IPS-18c (cell line): ENCODE measurements around the gene MRPS26.
"Not testable (repeated sequence)": the region's sequence is repeated elsewhere in the genome, so short reads cannot be mapped to it uniquely, and the experiment has no call there.

Source experiments
- H3K4me3 ChIP-seq: 2 replicates; pipeline ENCODE4 v1.7.0; 2013; ENCODE audit warnings: low read depth, mild to moderate bottlenecking, low read length, moderate library complexity; ENCODE audit not compliant: insufficient read depth
- H3K9me3 ChIP-seq: one replicate; pipeline ENCODE4 v1.6.1; 2013; ENCODE audit warnings: mild to moderate bottlenecking, low read length, moderate library complexity; ENCODE audit not compliant: control insufficient read depth, insufficient read depth

Gene MRPS26

DNA sequence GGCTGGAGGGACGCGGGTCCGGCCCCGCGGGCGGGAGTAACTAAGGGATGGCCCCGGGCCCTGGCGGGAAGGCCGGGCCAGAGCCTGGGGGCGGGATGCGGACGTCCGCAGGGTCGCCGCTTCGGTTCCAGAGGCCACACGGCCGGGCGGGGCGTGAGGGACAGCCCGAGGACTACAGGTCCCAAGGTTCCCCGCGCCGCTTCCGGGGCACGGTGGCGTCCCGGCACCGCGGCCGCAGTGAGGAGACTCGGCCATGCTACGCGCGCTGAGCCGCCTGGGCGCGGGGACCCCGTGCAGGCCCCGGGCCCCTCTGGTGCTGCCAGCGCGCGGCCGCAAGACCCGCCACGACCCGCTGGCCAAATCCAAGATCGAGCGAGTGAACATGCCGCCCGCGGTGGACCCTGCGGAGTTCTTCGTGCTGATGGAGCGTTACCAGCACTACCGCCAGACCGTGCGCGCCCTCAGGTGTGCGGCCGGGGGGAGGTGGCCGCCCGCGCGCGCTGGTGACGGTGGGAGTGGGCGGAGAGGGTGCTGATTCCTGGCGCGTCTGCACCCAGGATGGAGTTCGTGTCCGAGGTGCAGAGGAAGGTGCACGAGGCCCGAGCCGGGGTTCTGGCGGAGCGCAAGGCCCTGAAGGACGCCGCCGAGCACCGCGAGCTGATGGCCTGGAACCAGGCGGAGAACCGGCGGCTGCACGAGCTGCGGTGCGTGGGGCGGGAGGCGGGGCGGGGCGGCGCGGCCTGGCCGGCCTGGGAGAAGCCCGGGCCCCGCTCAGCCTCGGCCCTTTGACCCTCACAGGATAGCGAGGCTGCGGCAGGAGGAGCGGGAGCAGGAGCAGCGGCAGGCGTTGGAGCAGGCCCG lies at the start of gene MRPS26:
Gene MRPS26, plus strand, starts transcription at position 237 of the 861 bp plus-strand sequence. Its CDS starts 17 bp downstream, at position 254.
- Histone ChIP-seq H3K4me3 (peak within 1 kb of the TSS; percentile 94), H3K9me3 (peaks cover 2% of the 10 kb centered on the region)

DNA sequence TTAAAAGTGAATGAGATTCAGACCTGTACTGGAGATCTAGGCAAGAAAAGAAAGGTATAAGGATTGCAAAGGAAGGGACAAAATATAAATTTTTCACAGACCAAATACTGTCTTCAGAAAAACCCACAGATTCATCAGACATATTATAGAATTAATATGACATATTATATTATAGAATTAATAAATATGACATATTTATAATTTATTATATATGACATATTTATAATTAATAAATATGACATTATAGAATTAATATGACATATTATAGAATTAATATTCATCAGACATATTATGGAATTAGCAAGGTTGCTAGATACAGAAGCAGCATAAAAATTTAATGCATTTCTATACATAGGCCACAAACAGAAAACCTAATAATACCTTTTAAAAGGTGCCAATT lies 47.1 kb upstream of the MRPS26 start:
- H3K9me3 ChIP-seq = no peaks in the 10 kb centered on the region
- H3K4me3 ChIP-seq = no peak overlapping the region

DNA sequence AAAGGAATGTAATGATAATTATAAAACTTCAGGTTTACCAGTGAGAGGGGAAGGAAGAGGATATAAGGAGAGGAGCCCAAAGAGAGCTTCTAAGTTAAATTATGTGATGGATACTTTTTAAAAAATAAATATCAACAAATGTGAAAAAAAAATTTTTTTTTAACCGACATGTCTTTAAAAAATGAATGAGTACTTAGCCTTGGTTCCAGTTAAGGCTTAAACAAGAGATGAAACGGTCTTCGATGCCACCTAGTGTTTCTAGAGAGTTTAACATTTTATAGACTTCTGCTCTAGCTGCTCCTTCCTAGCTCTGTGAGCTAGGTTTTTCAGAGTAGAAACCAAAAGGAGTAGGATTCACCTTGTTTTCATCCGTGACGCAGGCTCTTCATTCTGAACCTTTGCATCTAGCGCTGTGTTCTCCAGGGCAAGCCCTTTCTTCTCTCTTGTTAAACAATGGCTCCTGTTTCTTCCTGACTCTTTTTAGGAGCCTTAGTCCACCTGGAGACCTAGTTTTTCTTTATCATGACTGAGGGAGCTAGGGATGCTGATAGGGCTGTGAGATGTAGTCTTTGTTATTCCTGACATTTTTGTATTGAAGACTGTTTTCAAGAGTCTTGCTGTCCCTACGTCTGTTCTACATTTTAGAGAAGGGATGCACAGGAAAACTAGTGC lies 44.9 kb upstream of the MRPS26 start:
- no peaks in the 10 kb centered on the region for H3K9me3 ChIP-seq
- H3K4me3 ChIP-seq = no peak overlapping the region

DNA sequence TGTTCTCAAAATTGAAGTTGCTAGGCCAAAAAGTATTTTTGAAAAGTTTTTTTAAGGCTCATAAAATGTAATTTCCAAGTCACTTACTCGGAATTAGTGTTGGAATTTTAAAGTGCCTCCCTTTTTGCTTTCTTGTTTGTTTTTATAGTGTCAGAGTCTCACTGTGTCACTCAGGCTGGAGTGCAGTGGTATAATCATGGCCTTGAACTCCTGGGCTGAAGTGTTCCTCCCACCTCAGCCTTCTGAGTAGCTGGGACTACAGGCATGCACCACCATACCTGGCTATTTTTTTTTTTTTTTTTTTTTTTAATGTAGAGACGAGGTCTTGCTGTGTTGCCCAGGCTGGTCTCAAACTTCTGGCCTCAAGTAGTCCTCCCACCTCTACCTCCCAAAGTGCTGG lies 42.4 kb upstream of the MRPS26 start:
- Histone ChIP-seq H3K9me3 (no peaks in the 10 kb centered on the region), H3K4me3 (no peak overlapping the region)

DNA sequence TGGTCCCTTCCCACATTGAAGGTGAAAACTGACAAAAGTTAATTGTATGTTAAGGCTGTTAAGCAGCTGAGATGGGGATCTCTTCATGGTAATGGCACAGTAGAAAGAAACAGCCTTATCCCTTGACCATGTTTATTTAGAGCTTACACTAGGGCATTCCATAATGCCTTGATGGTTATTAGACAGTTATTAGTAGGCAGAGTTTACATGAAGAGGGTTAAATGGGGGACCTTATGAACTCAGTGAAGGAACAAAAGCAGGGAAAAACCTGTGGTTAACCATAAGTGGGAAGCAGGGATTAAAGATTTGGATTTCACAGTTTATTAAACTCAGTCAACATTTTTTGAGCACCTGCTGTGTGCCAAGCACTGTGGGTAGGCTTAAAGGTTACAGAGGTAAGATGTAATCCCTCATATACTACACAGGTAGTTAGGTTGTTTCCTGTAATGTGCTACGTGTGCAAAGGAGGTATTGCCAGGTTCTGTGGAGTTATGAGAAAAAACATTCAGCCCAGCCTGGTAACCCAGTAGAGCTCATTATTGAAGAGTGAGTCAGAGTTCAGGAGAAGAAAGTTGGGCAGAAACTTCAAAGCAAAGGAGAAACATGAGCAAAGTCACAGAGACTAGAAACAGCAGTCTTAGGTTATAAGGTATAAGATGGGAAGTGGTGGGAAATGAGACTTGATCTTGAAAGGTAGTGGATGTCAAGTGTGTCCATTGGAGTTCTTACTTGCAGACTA lies 34.7 kb upstream of the MRPS26 start:
- H3K9me3 ChIP-seq = no peaks in the 10 kb centered on the region
- H3K4me3 ChIP-seq = no peak overlapping the region

DNA sequence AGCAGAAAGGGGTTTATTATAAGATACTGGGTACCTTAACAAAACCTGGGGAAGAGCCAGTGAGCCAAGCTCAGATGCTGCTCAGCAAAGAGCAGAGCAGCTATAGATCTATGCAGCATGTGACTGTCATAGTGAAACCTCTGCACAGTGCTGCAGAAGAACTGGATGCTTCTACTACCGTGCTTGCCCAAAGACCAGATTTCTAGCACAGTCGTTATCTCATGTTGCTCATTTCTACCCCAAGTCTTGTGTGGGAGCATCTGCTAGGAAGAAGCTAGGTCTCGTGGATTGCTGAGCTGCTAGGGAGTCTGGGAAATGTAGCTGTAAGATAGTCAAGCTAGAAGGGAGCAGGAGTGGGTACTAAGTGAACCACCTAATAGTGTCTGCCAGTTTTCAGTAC lies 34.1 kb upstream of the MRPS26 start:
- no peak overlapping the region for H3K4me3 ChIP-seq
- no peaks in the 10 kb centered on the region for H3K9me3 ChIP-seq

DNA sequence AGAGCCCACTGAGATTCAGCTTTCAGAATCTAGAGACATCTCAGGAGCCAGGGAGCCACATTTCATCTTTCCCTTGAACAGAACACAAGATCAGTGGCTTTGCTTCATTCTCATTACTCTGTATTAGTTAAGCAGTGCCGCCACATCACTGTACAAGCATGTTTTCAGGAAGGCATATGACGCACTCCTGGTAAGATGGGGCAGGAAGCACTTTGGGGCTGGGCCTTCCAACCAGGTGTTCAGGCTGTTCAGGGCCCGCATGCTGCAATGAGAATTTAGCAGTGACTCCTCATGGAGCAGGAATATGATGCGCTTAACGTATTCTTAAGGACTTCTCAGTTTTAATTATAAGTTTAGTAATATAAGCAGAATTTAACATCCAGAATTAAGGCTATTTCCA lies 32.1 kb upstream of the MRPS26 start:
- Histone ChIP-seq H3K4me3 (no peak overlapping the region), H3K9me3 (no peaks in the 10 kb centered on the region)

DNA sequence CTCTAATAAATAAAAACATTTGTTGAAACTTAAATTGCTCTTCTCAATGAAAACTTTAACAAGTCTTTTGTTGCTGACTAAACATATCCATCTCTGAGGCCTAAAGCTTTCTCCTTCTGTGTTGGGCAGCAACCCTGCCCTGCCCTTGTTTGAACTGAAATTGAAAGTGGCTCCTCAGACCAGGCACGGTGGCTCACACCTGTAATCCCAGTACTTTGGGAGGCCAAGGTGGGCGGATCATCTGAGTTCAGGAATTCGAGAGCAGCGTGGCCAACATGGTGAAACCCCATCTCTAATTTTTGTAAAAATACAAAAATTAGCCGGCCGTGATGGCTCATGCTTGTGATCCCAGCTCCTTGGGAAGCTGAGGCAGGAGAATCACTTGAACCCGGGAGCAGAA lies 31.7 kb upstream of the MRPS26 start:
- no peak overlapping the region for H3K4me3 ChIP-seq

DNA sequence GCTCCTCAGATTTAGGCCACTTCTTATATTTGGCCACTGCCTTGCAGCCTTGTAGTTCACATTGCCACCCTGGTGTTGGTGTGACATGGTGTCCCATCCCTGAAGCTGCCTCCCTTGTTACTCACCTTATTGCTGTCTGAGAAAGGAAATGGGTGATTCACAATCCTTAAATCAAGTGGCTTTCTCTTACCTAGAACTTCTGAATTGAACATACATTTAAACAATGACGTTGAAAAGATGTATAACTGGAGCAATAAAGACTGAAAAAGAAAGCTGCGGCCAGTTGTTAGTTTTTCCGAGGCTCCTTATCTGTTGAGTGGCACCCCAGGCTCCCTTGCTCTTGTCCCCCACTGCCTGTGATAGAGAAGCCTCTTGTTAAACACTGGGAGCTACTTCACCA lies 31.2 kb upstream of the MRPS26 start:
- no peak overlapping the region for H3K4me3 ChIP-seq
- H3K9me3 ChIP-seq = no peaks in the 10 kb centered on the region

More for the DNA sequence above, 31.7 kb upstream of the MRPS26 start:
- H3K9me3 ChIP-seq = no peaks in the 10 kb centered on the region

DNA sequence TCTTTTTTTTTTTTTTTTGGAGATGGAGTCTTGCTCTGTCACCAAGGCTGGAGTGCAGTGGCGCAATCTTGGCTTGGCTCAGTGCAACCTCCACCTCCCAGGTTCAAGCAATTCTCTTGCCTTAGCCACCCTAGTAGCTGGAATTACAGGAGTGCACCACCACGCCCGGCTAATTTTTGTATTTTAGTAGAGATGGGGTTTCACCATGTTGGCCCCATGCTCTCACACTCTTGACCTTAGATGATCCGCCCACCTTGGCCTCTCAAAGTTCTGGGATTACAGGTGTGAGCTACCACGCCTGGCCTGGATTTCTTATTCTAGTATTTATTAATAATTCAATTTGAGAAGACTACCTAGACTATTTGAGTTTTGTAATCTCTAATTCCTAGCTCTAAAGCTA lies 30.6 kb upstream of the MRPS26 start:
- H3K4me3 ChIP-seq, H3K9me3 ChIP-seq: not testable (repeated sequence)

DNA sequence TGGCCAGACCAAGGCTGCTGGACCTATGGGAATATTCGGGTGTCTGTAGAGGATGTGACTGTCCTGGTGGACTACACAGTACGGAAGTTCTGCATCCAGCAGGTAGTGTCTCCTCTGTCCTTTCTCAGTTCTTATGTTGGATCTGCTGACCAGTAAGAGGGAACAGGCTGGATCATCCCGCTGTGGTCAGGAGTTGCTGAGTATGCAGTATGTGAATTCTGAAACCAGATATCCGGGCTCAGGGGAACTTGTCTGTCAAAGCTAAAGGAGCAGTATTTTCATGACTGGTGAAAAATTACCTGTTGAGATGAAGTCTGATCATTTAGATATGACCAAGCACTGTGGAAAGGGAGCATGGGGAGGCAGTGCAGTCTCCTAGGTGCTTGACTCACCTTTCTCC lies 24.5 kb upstream of the MRPS26 start:
- no peak overlapping the region for H3K4me3 ChIP-seq
- H3K9me3 ChIP-seq = no peaks in the 10 kb centered on the region

DNA sequence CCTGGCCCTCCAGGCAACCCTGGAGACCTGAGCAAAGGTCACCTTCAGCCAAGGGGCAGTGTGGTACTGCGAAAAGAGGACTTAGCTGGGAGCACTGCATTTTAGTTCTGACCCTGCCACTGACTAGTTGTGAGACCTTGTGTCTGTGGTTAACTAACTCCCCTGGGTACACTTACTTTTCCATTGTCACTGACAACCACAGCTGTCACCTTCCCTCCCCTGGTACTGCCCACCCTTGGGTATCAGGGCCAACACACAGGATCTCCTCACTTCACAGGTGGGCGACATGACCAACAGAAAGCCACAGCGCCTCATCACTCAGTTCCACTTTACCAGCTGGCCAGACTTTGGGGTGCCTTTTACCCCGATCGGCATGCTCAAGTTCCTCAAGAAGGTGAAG lies 24.1 kb upstream of the MRPS26 start:
- no peaks in the 10 kb centered on the region for H3K9me3 ChIP-seq
- H3K4me3 ChIP-seq = no peak overlapping the region

DNA sequence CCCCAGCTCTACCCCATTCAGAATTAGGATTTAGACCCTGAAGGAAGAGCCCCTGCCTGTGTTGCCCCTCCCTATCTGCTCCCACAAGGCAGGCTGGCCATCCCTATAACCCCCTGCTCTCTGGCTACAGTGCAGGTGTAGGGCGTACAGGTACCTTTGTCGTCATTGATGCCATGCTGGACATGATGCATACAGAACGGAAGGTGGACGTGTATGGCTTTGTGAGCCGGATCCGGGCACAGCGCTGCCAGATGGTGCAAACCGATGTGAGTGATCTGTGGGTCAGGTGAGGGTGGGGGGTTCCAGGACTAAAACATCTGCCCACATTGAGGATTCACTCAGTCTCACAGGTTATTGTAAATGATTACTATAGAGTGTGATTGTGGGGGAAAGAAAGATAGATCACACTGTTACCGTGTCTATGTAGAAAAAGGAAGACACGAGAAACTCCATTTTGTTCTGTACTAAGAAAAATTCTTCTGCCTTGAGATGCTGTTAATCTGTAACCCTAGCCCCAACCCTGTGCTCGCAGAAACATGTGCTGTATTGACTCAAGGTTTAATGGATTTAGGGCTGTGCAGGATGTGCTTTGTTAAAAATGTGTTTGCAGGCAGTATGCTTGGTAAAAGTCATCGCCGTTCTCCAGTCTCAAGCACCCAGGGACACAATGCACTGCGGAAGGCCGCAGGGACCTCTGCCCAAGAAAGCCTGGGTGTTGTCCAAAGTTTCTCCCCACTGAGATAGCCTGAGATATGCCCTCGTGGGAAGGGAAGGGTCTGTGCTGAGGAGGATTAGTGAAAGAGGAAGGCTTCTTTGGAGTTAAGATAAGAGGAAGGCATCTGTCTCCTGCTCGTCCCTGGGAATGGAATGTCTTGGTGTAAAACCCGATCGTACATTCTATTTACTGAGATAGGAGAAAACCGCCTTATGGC lies 23.0 kb upstream of the MRPS26 start:
- H3K9me3 ChIP-seq = not testable (repeated sequence)

DNA sequence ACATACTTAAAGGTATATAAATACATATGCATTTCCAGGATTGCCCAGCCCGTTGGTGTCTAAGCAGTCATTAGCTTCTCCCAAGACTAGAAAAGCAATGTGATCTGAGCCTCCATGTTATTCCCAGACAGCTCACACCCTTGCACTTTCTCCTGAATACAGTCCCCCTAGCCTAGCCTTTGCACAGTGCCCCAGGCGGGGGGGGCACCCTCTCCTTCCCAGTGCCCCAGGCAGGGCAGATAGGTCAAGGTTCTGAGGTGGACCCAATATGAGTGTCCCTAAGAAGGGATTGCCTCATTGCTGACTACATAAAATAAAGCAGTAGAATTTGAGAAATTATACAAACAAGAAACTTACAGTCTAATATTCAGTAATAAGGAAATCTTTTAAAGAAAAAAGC lies 17.9 kb upstream of the MRPS26 start:
- Histone ChIP-seq H3K4me3 (no peak overlapping the region), H3K9me3 (no peaks in the 10 kb centered on the region)

More for the DNA sequence above, 23.0 kb upstream of the MRPS26 start:
- H3K4me3 ChIP-seq = not testable (repeated sequence)

DNA sequence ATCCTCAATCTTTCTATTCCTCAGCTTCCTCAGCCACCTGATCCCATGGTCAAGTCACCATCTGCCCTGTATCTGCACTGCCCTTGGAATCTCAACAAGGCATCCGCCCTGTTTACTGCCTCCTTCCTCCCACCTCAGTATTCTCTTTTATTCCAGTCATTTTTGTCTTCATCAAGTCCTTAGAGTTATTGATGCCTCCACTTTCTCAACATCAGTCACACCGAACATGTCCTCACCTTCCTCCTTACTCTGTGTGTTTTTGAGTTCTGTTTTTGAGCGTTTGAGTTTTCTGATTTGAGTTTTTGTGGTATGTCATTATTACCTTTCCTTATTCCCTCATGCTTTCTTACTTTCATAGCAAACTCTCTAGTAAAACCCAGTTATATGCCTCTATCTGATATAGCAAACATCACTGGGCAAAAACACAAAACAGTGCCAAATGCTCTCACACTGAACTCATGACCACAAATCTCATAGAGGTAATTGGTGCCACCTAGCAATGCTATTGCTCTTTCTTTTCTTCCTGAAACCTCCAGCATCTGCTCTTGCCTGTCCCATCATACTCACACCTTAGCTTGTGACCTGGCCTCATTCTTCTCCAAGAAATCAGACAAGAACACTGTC lies 14.2 kb upstream of the MRPS26 start:
- no peak overlapping the region for H3K4me3 ChIP-seq
- H3K9me3 ChIP-seq = no peaks in the 10 kb centered on the region

DNA sequence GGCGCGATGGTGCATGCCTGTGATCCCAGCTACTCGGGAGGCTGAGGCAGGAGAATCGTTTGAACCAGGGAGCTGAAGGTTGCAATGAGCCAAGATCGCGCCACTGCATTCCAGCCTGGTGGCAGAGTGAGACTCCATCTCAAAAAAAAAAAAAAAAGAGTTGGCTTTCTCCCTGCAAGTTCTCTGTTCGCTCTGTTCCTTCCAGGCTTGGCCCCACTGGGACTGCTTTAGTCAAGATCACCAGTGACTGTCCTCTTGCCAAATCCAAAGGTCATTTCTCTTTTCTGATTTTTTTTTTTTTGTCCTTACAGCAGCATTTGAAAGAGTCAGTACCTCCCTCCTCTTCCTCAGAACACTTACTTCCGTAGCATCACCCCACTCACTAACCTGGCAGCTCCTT lies 13.2 kb upstream of the MRPS26 start:
- no peaks in the 10 kb centered on the region for H3K9me3 ChIP-seq
- H3K4me3 ChIP-seq = no peak overlapping the region

DNA sequence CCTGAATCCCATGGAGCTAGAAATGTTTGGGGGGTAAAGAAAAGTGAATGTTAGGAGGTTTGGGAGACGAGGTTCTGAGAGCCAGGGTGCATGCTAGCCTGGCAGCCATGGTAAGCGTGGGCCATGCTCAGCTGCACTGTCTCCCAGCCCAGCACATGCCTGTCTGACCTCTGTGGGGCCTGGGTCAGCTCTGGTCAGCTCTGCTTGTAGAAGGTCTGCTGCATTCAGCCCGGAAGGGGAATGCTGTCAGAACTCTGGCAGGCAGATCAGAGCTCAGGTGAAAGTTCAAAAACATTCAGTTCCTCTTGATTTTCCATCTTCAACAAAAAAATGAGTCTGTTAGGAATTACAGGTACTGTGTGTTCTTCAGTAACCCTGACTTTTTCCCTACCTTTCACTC lies 8.2 kb upstream of the MRPS26 start:
- Histone ChIP-seq H3K9me3 (peaks cover 2% of the 10 kb centered on the region), H3K4me3 (no peak overlapping the region)
